GM18511 (cell line): ENCODE data around the gene AGO4.
"Not testable (repeated sequence)": the region's sequence is repeated elsewhere in the genome, so short reads cannot be mapped to it uniquely, and the experiment has no call there.

Source experiments
- ATAC-seq: cut with Tn5 transposase; IDR thresholded peaks from one replicate; pipeline ENCODE4 v1.9.1; 2021; ENCODE audit warnings: mild to moderate bottlenecking, moderate library complexity; ENCODE audit not compliant: unreplicated experiment

The AGO4 gene

GRCh38 chr1:35863881-35864625 lies 56.2 kb downstream of the AGO4 start:
- no peak for ATAC-seq

GRCh38 chr1:35864813-35865212 lies 57.0 kb downstream of the AGO4 start:
- no peak for ATAC-seq

GRCh38 chr1:35866991-35867390 lies 59.2 kb downstream of the AGO4 start:
- ATAC-seq: no peak

GRCh38 chr1:35869245-35869950 lies 61.6 kb downstream of the AGO4 start:
- ATAC-seq: not testable (repeated sequence)

- ATAC-seq: no peak
Measured at GRCh38 chr1:35870651-35871309, 63.0 kb downstream of the AGO4 start.

GRCh38 chr1:35873243-35873750 lies 65.5 kb downstream of the AGO4 start:
- ATAC-seq: no peak

- ATAC-seq: not testable (repeated sequence)
Measured at GRCh38 chr1:35874115-35874514, 66.3 kb downstream of the AGO4 start.

GRCh38 chr1:35876988-35877387 lies 69.2 kb downstream of the AGO4 start:
- no peak for ATAC-seq

GRCh38 chr1:35881850-35882273 lies 74.0 kb downstream of the AGO4 start:
- ATAC-seq: no peak

- ATAC-seq: no peak
Measured at GRCh38 chr1:35882586-35882944, 74.7 kb downstream of the AGO4 start.

GRCh38 chr1:35882945-35883634 lies 75.3 kb downstream of the AGO4 start, which contains the start of gene AGO1:
TSS of gene AGO1 (plus strand) at chr1:35883209. CDS start at chr1:35883422, 213 bp downstream.
- ATAC-seq: peak; percentile 90

- ATAC-seq: peak; percentile 18
Measured at GRCh38 chr1:35883635-35884101, 75.9 kb downstream of the AGO4 start.

- ATAC-seq: no peak
Measured at GRCh38 chr1:35884934-35885333, 77.1 kb downstream of the AGO4 start.

- no peak for ATAC-seq
Measured at GRCh38 chr1:35885961-35886558, 78.2 kb downstream of the AGO4 start.

- no peak for ATAC-seq
Measured at GRCh38 chr1:35886577-35887431, 79.0 kb downstream of the AGO4 start.

- ATAC-seq: no peak
Measured at GRCh38 chr1:35887508-35887907, 79.7 kb downstream of the AGO4 start.

GRCh38 chr1:35888255-35888654 lies 80.4 kb downstream of the AGO4 start:
- ATAC-seq: no peak

- not testable (repeated sequence) for ATAC-seq
Measured at GRCh38 chr1:35888981-35889380, 81.2 kb downstream of the AGO4 start.

GRCh38 chr1:35893051-35893879 lies 85.4 kb downstream of the AGO4 start:
- ATAC-seq: no peak
